TTC549 (cell line): ENCODE results near the gene ZMIZ1.

Experiments used
- FAIRE-seq: peaks from 2 replicates; lab custom pipeline; 2012; peaks lifted over from hg19 to GRCh38; lab: Jason Lieb, UNC

The ZMIZ1 gene

GRCh38 chr10:79209831-79210230 lies 141.1 kb downstream of the ZMIZ1 start:
- FAIRE-seq: no peak

- no peak for FAIRE-seq
Observed at GRCh38 chr10:79210672-79211071, 141.9 kb downstream of the ZMIZ1 start.

GRCh38 chr10:79211616-79212015 lies 142.8 kb downstream of the ZMIZ1 start:
- no peak for FAIRE-seq

GRCh38 chr10:79215531-79215930 lies 146.8 kb downstream of the ZMIZ1 start:
- no peak for FAIRE-seq

GRCh38 chr10:79219322-79219957 lies 150.7 kb downstream of the ZMIZ1 start:
- no peak for FAIRE-seq

GRCh38 chr10:79220307-79220706 lies 151.5 kb downstream of the ZMIZ1 start:
- FAIRE-seq: no peak

GRCh38 chr10:79221110-79222051 lies 152.6 kb downstream of the ZMIZ1 start:
- no peak for FAIRE-seq

GRCh38 chr10:79222186-79222585 lies 153.4 kb downstream of the ZMIZ1 start:
- no peak for FAIRE-seq

- FAIRE-seq: no peak
Observed at GRCh38 chr10:79223091-79224048, 154.6 kb downstream of the ZMIZ1 start.

- no peak for FAIRE-seq
Observed at GRCh38 chr10:79224263-79224949, 155.6 kb downstream of the ZMIZ1 start.

GRCh38 chr10:79224992-79225391 lies 156.2 kb downstream of the ZMIZ1 start:
- FAIRE-seq: no peak

GRCh38 chr10:79226391-79227245 lies 157.9 kb downstream of the ZMIZ1 start:
- no peak for FAIRE-seq

- no peak for FAIRE-seq
Observed at GRCh38 chr10:79229071-79229541, 160.3 kb downstream of the ZMIZ1 start.

GRCh38 chr10:79229830-79230327 lies 161.1 kb downstream of the ZMIZ1 start:
- FAIRE-seq: no peak

- FAIRE-seq: no peak
Observed at GRCh38 chr10:79230328-79230830, 161.6 kb downstream of the ZMIZ1 start.

GRCh38 chr10:79230850-79231249 lies 162.1 kb downstream of the ZMIZ1 start:
- FAIRE-seq: no peak

GRCh38 chr10:79231908-79232307 lies 163.1 kb downstream of the ZMIZ1 start:
- FAIRE-seq: no peak

GRCh38 chr10:79232864-79233263 lies 164.1 kb downstream of the ZMIZ1 start:
- no peak for FAIRE-seq

- FAIRE-seq: no peak
Observed at GRCh38 chr10:79234391-79235315, 165.9 kb downstream of the ZMIZ1 start.
